Stimulated activated CD4-positive, alpha-beta T cell treated with anti-CD3 and anti-CD28 coated beads, Interleukin-12 subunit alpha, Interleukin-12 subunit beta, amount 100 ng/mL, for 24 hours (primary cell): Measurements from ENCODE around the gene TMEM235.
A peak's percentile ranks its signal among the peaks of the same experiment; 100 is the strongest.

Experiments
- DNase-seq, 2 experiments: peaks; one replicate each; pipeline ENCODE4 v3.0.0-alpha.2; 2020; ENCODE audit warnings: low read depth in 2 of 2

Gene TMEM235

GRCh38 chr17:78255029-78255656, 23.7 kb downstream of the TMEM235 start:
- DNase-seq: no peak

GRCh38 chr17:78255953-78256706, 24.7 kb downstream of the TMEM235 start:
- no peak for DNase-seq

- DNase-seq: no peak
Observed at GRCh38 chr17:78256707-78257591, 25.5 kb downstream of the TMEM235 start.

GRCh38 chr17:78257810-78258322, 26.4 kb downstream of the TMEM235 start:
- DNase-seq: peak in 1 of 2 experiments; percentile 22

- peak; percentile 50 to 64 for DNase-seq
Observed at GRCh38 chr17:78258323-78259191, 27.1 kb downstream of the TMEM235 start.

GRCh38 chr17:78259192-78259554, 27.7 kb downstream of the TMEM235 start:
- no peak for DNase-seq

GRCh38 chr17:78263063-78263735, 31.8 kb downstream of the TMEM235 start:
- DNase-seq: no peak

- no peak for DNase-seq
Observed at GRCh38 chr17:78263736-78264340, 32.4 kb downstream of the TMEM235 start.

- DNase-seq: no peak
Observed at GRCh38 chr17:78264590-78264989, 33.2 kb downstream of the TMEM235 start.

GRCh38 chr17:78265121-78265520, 33.7 kb downstream of the TMEM235 start:
- DNase-seq: no peak

- DNase-seq: no peak
Observed at GRCh38 chr17:78266231-78266631, 34.8 kb downstream of the TMEM235 start.

- no peak for DNase-seq
Observed at GRCh38 chr17:78266771-78267170, 35.3 kb downstream of the TMEM235 start.

- no peak for DNase-seq
Observed at GRCh38 chr17:78267253-78268073, 36.0 kb downstream of the TMEM235 start.

- DNase-seq: no peak
Observed at GRCh38 chr17:78268191-78268874, 36.9 kb downstream of the TMEM235 start.

GRCh38 chr17:78268951-78269905, 37.8 kb downstream of the TMEM235 start:
- no peak for DNase-seq

GRCh38 chr17:78269955-78270381, 38.5 kb downstream of the TMEM235 start:
- DNase-seq: no peak

GRCh38 chr17:78271419-78272170, 40.2 kb downstream of the TMEM235 start:
- no peak for DNase-seq
